HAP-1 (cell line): ENCODE results near the gene LAMA5.

Experiments used
- DNase-seq, 2 experiments: peaks; one replicate each; pipeline ENCODE4 v3.0.0-alpha.2; 2016 to 2020; ENCODE audit warnings: low spot score in 2 of 2
- H3K27me3 ChIP-seq: fragments of 250-450 bp; sonication (Bioruptor Pico); 2 replicates; pipeline ENCODE4 v1.5.1; 2020; ENCODE audit warnings: low read depth, mild to moderate bottlenecking, moderate library complexity
- H3K36me3 ChIP-seq: fragments of 250-450 bp; sonication (Bioruptor Pico); replicated peaks from 2 replicates; pipeline ENCODE4 v1.5.1; 2020; ENCODE audit warnings: mild to moderate bottlenecking
- H3K4me1 ChIP-seq: fragments of 250-450 bp; sonication (Bioruptor Pico); 2 replicates; pipeline ENCODE4 v1.5.1; 2020; ENCODE audit warnings: mild to moderate bottlenecking
- H3K4me3 ChIP-seq: fragments of 250-450 bp; sonication (Bioruptor Pico); 2 replicates; pipeline ENCODE4 v1.5.1; 2020; ENCODE audit warnings: mild to moderate bottlenecking, moderate library complexity
- H3K9me3 ChIP-seq: fragments of 250-450 bp; sonication (Bioruptor Pico); 2 replicates; pipeline ENCODE4 v1.5.1; 2020; ENCODE audit warnings: mild to moderate bottlenecking, moderate library complexity
- in situ Hi-C: fragments of 300-500 bp; cut with MboI; formaldehyde crosslinking; loops from 3 replicates; pipeline ENCODE4 v1.14.3; 2020; ENCODE audit warnings: low sequenced_read_pairs, inconsistent platforms, mixed read lengths

Gene LAMA5

GRCh38 chr20:62336775-62337557 is 30.1 kb downstream of the LAMA5 start:
- Histone ChIP-seq H3K27me3 (no peaks in the 10 kb centered on the region), H3K4me1 (no peaks in the 10 kb centered on the region), H3K4me3 (no peak overlapping the region), H3K9me3 (no peaks in the 10 kb centered on the region), H3K36me3 (peaks cover 46% of the 10 kb centered on the region)
- in situ Hi-C loops: no loop called here
- DNase-seq: no peak

- DNase-seq: no peak
- peaks cover 48% of the 10 kb centered on the region for H3K36me3 ChIP-seq
- no peak overlapping the region for H3K4me3 ChIP-seq
- H3K9me3 ChIP-seq: no peaks in the 10 kb centered on the region
- in situ Hi-C loops: no loop called here
- no peaks in the 10 kb centered on the region for H3K4me1 ChIP-seq
- no peaks in the 10 kb centered on the region for H3K27me3 ChIP-seq
Observed at GRCh38 chr20:62336329-62336728, 30.8 kb downstream of the LAMA5 start.

GRCh38 chr20:62335532-62335931 is 31.6 kb downstream of the LAMA5 start:
- in situ Hi-C loops: no loop called here
- no peak overlapping the region for H3K4me3 ChIP-seq
- H3K9me3 ChIP-seq: no peaks in the 10 kb centered on the region
- H3K36me3 ChIP-seq: peaks cover 46% of the 10 kb centered on the region
- no peaks in the 10 kb centered on the region for H3K4me1 ChIP-seq
- DNase-seq: no peak
- no peaks in the 10 kb centered on the region for H3K27me3 ChIP-seq

GRCh38 chr20:62334881-62335280 is 32.2 kb downstream of the LAMA5 start:
- Histone ChIP-seq H3K36me3 (peaks cover 49% of the 10 kb centered on the region), H3K27me3 (no peaks in the 10 kb centered on the region), H3K4me1 (no peaks in the 10 kb centered on the region), H3K4me3 (no peak overlapping the region), H3K9me3 (no peaks in the 10 kb centered on the region)
- DNase-seq: no peak
- in situ Hi-C loops: no loop called here

- H3K4me3 ChIP-seq: no peak overlapping the region
- H3K36me3 ChIP-seq: peaks cover 52% of the 10 kb centered on the region
- no peaks in the 10 kb centered on the region for H3K9me3 ChIP-seq
- no peaks in the 10 kb centered on the region for H3K27me3 ChIP-seq
- DNase-seq: no peak
- in situ Hi-C loops: no loop called here
- H3K4me1 ChIP-seq: no peaks in the 10 kb centered on the region
Observed at GRCh38 chr20:62333820-62334595, 33.1 kb downstream of the LAMA5 start.

GRCh38 chr20:62332989-62333819 is 33.9 kb downstream of the LAMA5 start:
- peaks cover 56% of the 10 kb centered on the region for H3K36me3 ChIP-seq
- no peaks in the 10 kb centered on the region for H3K27me3 ChIP-seq
- no peaks in the 10 kb centered on the region for H3K9me3 ChIP-seq
- DNase-seq: no peak
- in situ Hi-C loops: no loop called here
- H3K4me3 ChIP-seq: no peak overlapping the region
- no peaks in the 10 kb centered on the region for H3K4me1 ChIP-seq

- no peak for DNase-seq
- in situ Hi-C loops: no loop called here
- H3K36me3 ChIP-seq: peaks cover 56% of the 10 kb centered on the region
- H3K4me3 ChIP-seq: no peak overlapping the region
- H3K9me3 ChIP-seq: no peaks in the 10 kb centered on the region
- no peaks in the 10 kb centered on the region for H3K27me3 ChIP-seq
- H3K4me1 ChIP-seq: no peaks in the 10 kb centered on the region
Observed at GRCh38 chr20:62332421-62332820, 34.7 kb downstream of the LAMA5 start.

- no peaks in the 10 kb centered on the region for H3K9me3 ChIP-seq
- H3K36me3 ChIP-seq: peaks cover 55% of the 10 kb centered on the region
- no peaks in the 10 kb centered on the region for H3K4me1 ChIP-seq
- H3K4me3 ChIP-seq: no peak overlapping the region
- DNase-seq: no peak
- H3K27me3 ChIP-seq: no peaks in the 10 kb centered on the region
- in situ Hi-C loops: no loop called here
Observed at GRCh38 chr20:62331347-62331746, 35.8 kb downstream of the LAMA5 start.

GRCh38 chr20:62330576-62331317 is 36.4 kb downstream of the LAMA5 start:
- DNase-seq: no peak
- Histone ChIP-seq H3K4me3 (no peak overlapping the region), H3K4me1 (no peaks in the 10 kb centered on the region), H3K27me3 (no peaks in the 10 kb centered on the region), H3K36me3 (peaks cover 56% of the 10 kb centered on the region), H3K9me3 (no peaks in the 10 kb centered on the region)
- in situ Hi-C loops: no loop called here

- Histone ChIP-seq H3K36me3 (peaks cover 62% of the 10 kb centered on the region), H3K4me3 (no peak overlapping the region), H3K9me3 (no peaks in the 10 kb centered on the region), H3K27me3 (no peaks in the 10 kb centered on the region), H3K4me1 (no peaks in the 10 kb centered on the region)
- no peak for DNase-seq
- in situ Hi-C loops: no loop called here
Observed at GRCh38 chr20:62329389-62330377, 37.4 kb downstream of the LAMA5 start.

GRCh38 chr20:62328684-62329388 is 38.3 kb downstream of the LAMA5 start:
- in situ Hi-C loops: no loop called here

More at GRCh38 chr20:62328684-62329388, 38.3 kb downstream of the LAMA5 start:
- H3K27me3 ChIP-seq: no peaks in the 10 kb centered on the region
- no peak overlapping the region for H3K4me3 ChIP-seq
- no peaks in the 10 kb centered on the region for H3K9me3 ChIP-seq
- no peaks in the 10 kb centered on the region for H3K4me1 ChIP-seq
- H3K36me3 ChIP-seq: peaks cover 68% of the 10 kb centered on the region
- DNase-seq: no peak
